A549 (cell line): ENCODE measurements around the gene SMIM10.

Experiments used
- BCL3 ChIP-seq: fragments of >200 bp; sonication (Bioruptor Twin); formaldehyde crosslinking; IDR thresholded peaks from 3 replicates; pipeline ENCODE4 v1.6.1; 2016
- BHLHE40 ChIP-seq: IDR thresholded peaks from 2 replicates; pipeline ENCODE4 v1.6.1; 2012; ENCODE audit warnings: low read depth, low read length, inconsistent platforms
- EHMT2 ChIP-seq: fragments of 200-600 bp; sonication (generic); IDR thresholded peaks from 2 replicates; pipeline ENCODE4 v1.6.1; 2016; ENCODE audit warnings: antibody characterized with exemption, low read depth, mild to moderate bottlenecking, moderate library complexity
- FOSL2 ChIP-seq, 2 experiments: fragments of 450-650 bp in 1 of 2; fragments of >200 bp in 1 of 2; sonication (Bioruptor Twin) in 1 of 2; formaldehyde crosslinking; IDR thresholded peaks; 2 replicates each; pipeline versions ENCODE4 v1.5.0 to v1.6.1; 2016 to 2020; ENCODE audit warnings: mild to moderate bottlenecking in 1 of 2, moderate library complexity in 1 of 2
- HDAC2 ChIP-seq: fragments of 200-600 bp; sonication (generic); IDR thresholded peaks from 2 replicates; pipeline ENCODE4 v1.6.1; 2016
- KDM1A ChIP-seq: fragments of 200-600 bp; sonication (generic); IDR thresholded peaks from 2 replicates; pipeline ENCODE4 v1.6.1; 2016; ENCODE audit warnings: low read depth, mild to moderate bottlenecking
- MYC ChIP-seq: IDR thresholded peaks from 2 replicates; pipeline ENCODE4 v1.6.1; 2012; ENCODE audit warnings: mild to moderate bottlenecking, inconsistent platforms, low read length, improper control_type of control experiment, borderline replicate concordance
- POLR2A ChIP-seq: IDR thresholded peaks from 2 replicates; pipeline ENCODE4 v1.6.1; 2012; ENCODE audit warnings: mild to moderate bottlenecking, low read length
- POLR2AphosphoS2 ChIP-seq: conservative IDR thresholded peaks from 2 replicates; pipeline ENCODE4 v1.6.1; 2012; ENCODE audit warnings: low read length, improper control_type of control experiment, inconsistent platforms
- RAD21 ChIP-seq, 2 experiments: fragments of >200 bp in 1 of 2; sonication (Bioruptor Twin) in 1 of 2; formaldehyde crosslinking in 1 of 2; IDR thresholded peaks in 1 of 2; conservative IDR thresholded peaks in 1 of 2; 2 replicates in 1 of 2; 3 replicates in 1 of 2; pipeline ENCODE4 v1.6.1; 2012 to 2018; ENCODE audit warnings: inconsistent platforms in 1 of 2
- TF ChIP-seq, protein P1 (sequence below): fragments of >200 bp; sonication (Bioruptor Twin); formaldehyde crosslinking; IDR thresholded peaks from 3 replicates; pipeline ENCODE4 v1.5.1; 2016
- TF ChIP-seq, protein P2 (sequence below): fragments of 250-450 bp; sonication (Bioruptor Pico); IDR thresholded peaks from 2 replicates; pipeline ENCODE4 v1.5.0; 2021; ENCODE audit warnings: mild to moderate bottlenecking, moderate library complexity, borderline replicate concordance

GRCh38 chrX:135000516-135000915 is 9.7 kb downstream of the SMIM10 start:
- no peak for TF ChIP-seq POLR2AphosphoS2
- TF ChIP-seq, protein P1, sequence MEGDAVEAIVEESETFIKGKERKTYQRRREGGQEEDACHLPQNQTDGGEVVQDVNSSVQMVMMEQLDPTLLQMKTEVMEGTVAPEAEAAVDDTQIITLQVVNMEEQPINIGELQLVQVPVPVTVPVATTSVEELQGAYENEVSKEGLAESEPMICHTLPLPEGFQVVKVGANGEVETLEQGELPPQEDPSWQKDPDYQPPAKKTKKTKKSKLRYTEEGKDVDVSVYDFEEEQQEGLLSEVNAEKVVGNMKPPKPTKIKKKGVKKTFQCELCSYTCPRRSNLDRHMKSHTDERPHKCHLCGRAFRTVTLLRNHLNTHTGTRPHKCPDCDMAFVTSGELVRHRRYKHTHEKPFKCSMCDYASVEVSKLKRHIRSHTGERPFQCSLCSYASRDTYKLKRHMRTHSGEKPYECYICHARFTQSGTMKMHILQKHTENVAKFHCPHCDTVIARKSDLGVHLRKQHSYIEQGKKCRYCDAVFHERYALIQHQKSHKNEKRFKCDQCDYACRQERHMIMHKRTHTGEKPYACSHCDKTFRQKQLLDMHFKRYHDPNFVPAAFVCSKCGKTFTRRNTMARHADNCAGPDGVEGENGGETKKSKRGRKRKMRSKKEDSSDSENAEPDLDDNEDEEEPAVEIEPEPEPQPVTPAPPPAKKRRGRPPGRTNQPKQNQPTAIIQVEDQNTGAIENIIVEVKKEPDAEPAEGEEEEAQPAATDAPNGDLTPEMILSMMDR = no peak
- no peak for TF ChIP-seq MYC
- no peak for TF ChIP-seq FOSL2 (IDR thresholded peaks at IDR 0.05)
- 0 out of 2 replicates have a peak, but pooled peaks have one; percentile 10 for TF ChIP-seq FOSL2 (CRISPR knock-in tag; IDR thresholded peaks at IDR 0.05)
- TF ChIP-seq HDAC2 = no peak
- TF ChIP-seq BCL3 = no peak
- TF ChIP-seq RAD21 (conservative IDR thresholded peaks at IDR 0.05 in 1 of 2, IDR thresholded peaks at IDR 0.05 in 1 of 2) = no peak
- TF ChIP-seq POLR2A = no peak
- no peak for TF ChIP-seq EHMT2
- TF ChIP-seq, protein P2, sequence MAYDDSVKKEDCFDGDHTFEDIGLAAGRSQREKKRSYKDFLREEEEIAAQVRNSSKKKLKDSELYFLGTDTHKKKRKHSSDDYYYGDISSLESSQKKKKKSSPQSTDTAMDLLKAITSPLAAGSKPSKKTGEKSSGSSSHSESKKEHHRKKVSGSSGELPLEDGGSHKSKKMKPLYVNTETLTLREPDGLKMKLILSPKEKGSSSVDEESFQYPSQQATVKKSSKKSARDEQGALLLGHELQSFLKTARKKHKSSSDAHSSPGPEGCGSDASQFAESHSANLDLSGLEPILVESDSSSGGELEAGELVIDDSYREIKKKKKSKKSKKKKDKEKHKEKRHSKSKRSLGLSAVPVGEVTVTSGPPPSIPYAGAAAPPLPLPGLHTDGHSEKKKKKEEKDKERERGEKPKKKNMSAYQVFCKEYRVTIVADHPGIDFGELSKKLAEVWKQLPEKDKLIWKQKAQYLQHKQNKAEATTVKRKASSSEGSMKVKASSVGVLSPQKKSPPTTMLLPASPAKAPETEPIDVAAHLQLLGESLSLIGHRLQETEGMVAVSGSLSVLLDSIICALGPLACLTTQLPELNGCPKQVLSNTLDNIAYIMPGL (CRISPR knock-in tag) = no peak
- TF ChIP-seq KDM1A = no peak
- no peak for TF ChIP-seq BHLHE40
